ENCODE measurements around the gene ENTR1. TPM values are rescaled to one million over a fixed set of nuclear protein-coding genes. Genes with fewer than 3 reads are reported as not detected.

The ENTR1 gene
- polyA plus RNA-seq, 1 donor: 59.1 TPM

- DNase-seq: no peak
Observed at GRCh38 chr9:136399176-136400037, 11.0 kb downstream of the ENTR1 start.

- DNase-seq: no peak
Observed at GRCh38 chr9:136398286-136398685, 12.1 kb downstream of the ENTR1 start.

GRCh38 chr9:136397643-136398042, 12.8 kb downstream of the ENTR1 start:
- DNase-seq: no peak

GRCh38 chr9:136396219-136396515, 14.2 kb downstream of the ENTR1 start:
- no peak for DNase-seq

- DNase-seq: no peak
Observed at GRCh38 chr9:136395345-136396218, 14.8 kb downstream of the ENTR1 start.

- no peak for DNase-seq
Observed at GRCh38 chr9:136395020-136395340, 15.4 kb downstream of the ENTR1 start.

- no peak for DNase-seq
Observed at GRCh38 chr9:136394312-136395019, 15.9 kb downstream of the ENTR1 start.

- DNase-seq: no peak
Observed at GRCh38 chr9:136393531-136393930, 16.9 kb downstream of the ENTR1 start.

- DNase-seq: no peak
Observed at GRCh38 chr9:136392538-136393449, 17.6 kb downstream of the ENTR1 start.

- DNase-seq: no peak
Observed at GRCh38 chr9:136391737-136392537, 18.5 kb downstream of the ENTR1 start.

- DNase-seq: no peak
Observed at GRCh38 chr9:136389396-136389795, 21.0 kb downstream of the ENTR1 start.

- DNase-seq: no peak
Observed at GRCh38 chr9:136387217-136387616, 23.2 kb downstream of the ENTR1 start.

GRCh38 chr9:136386018-136386417, 24.4 kb downstream of the ENTR1 start:
- no peak for DNase-seq

- DNase-seq: no peak
Observed at GRCh38 chr9:136385015-136385414, 25.4 kb downstream of the ENTR1 start.

- DNase-seq: no peak
Observed at GRCh38 chr9:136383436-136383835, 27.0 kb downstream of the ENTR1 start.

- DNase-seq: no peak
Observed at GRCh38 chr9:136381966-136382513, 28.4 kb downstream of the ENTR1 start.

- DNase-seq: no peak
Observed at GRCh38 chr9:136381311-136381710, 29.1 kb downstream of the ENTR1 start.

- DNase-seq: no peak
Observed at GRCh38 chr9:136380381-136380780, 30.0 kb downstream of the ENTR1 start.

GRCh38 chr9:136379891-136380290, 30.5 kb downstream of the ENTR1 start:
- DNase-seq: no peak

GRCh38 chr9:136379401-136379800, 31.0 kb downstream of the ENTR1 start:
- DNase-seq: no peak

- no peak for DNase-seq
Observed at GRCh38 chr9:136379003-136379287, 31.5 kb downstream of the ENTR1 start.

Data from left kidney (tissue), 2 donors.